Umbilical cord (tissue), 2 donors: ENCODE measurements around the gene ST6GALNAC6. TPM values are rescaled to one million over a fixed set of nuclear protein-coding genes. Genes with fewer than 3 reads are reported as not detected.

Experiments
- DNase-seq: peaks from one replicate; pipeline ENCODE4 v3.0.0-alpha.2; 2015; ENCODE audit warnings: low spot score
- total RNA-seq: library from RNA; depleted of rRNA; stranded (reverse); fragments of >200 nt; gene quantifications from one replicate; pipeline ENCODE4 v1.2.3, GENCODE V29; 2014; ENCODE audit warnings: low replicate concordance; ENCODE audit not compliant: insufficient read depth

ST6GALNAC6 gene
- total RNA-seq, 1 donor from 2014 or later: 30.8 TPM

- no peak for DNase-seq
Observed at GRCh38 chr9:127934248-127934647, 34.8 kb upstream of the ST6GALNAC6 start.

- DNase-seq: peak; percentile 62
Observed at GRCh38 chr9:127931092-127931881, 31.9 kb upstream of the ST6GALNAC6 start.

- peak; percentile 89 for DNase-seq
Observed at GRCh38 chr9:127930231-127931091, 31.1 kb upstream of the ST6GALNAC6 start, which contains the start of gene PIP5KL1. Gene PIP5KL1 (minus strand): TSS chr9:127930777. CDS start chr9:127930752, 25 bp downstream.

- DNase-seq: no peak
Observed at GRCh38 chr9:127929625-127929979, 30.2 kb upstream of the ST6GALNAC6 start.

- no peak for DNase-seq
Observed at GRCh38 chr9:127928676-127929624, 29.5 kb upstream of the ST6GALNAC6 start.

GRCh38 chr9:127927988-127928675 is 28.7 kb upstream of the ST6GALNAC6 start:
- no peak for DNase-seq

- no peak for DNase-seq
Observed at GRCh38 chr9:127927201-127927987, 28.0 kb upstream of the ST6GALNAC6 start.

GRCh38 chr9:127926906-127927200 is 27.4 kb upstream of the ST6GALNAC6 start:
- no peak for DNase-seq

- no peak for DNase-seq
Observed at GRCh38 chr9:127925959-127926905, 26.8 kb upstream of the ST6GALNAC6 start.

- DNase-seq: no peak
Observed at GRCh38 chr9:127924736-127925444, 25.5 kb upstream of the ST6GALNAC6 start.

GRCh38 chr9:127923771-127924170 is 24.4 kb upstream of the ST6GALNAC6 start:
- no peak for DNase-seq

GRCh38 chr9:127923046-127923445 is 23.6 kb upstream of the ST6GALNAC6 start:
- no peak for DNase-seq

GRCh38 chr9:127921557-127922120 is 22.2 kb upstream of the ST6GALNAC6 start:
- DNase-seq: no peak

- DNase-seq: no peak
Observed at GRCh38 chr9:127920794-127921193, 21.4 kb upstream of the ST6GALNAC6 start.

- DNase-seq: peak; percentile 88
Observed at GRCh38 chr9:127919253-127919815, 19.9 kb upstream of the ST6GALNAC6 start.

- DNase-seq: no peak
Observed at GRCh38 chr9:127918183-127919107, 19.0 kb upstream of the ST6GALNAC6 start.

- no peak for DNase-seq
Observed at GRCh38 chr9:127917603-127918002, 18.2 kb upstream of the ST6GALNAC6 start.
